ENCODE data around the gene KLK13. TPM values are rescaled to one million over a fixed set of nuclear protein-coding genes. Genes with fewer than 3 reads are reported as not detected.

KLK13 gene
- total RNA-seq, 1 donor from 2014 or later, result 0.56 TPM

DNA sequence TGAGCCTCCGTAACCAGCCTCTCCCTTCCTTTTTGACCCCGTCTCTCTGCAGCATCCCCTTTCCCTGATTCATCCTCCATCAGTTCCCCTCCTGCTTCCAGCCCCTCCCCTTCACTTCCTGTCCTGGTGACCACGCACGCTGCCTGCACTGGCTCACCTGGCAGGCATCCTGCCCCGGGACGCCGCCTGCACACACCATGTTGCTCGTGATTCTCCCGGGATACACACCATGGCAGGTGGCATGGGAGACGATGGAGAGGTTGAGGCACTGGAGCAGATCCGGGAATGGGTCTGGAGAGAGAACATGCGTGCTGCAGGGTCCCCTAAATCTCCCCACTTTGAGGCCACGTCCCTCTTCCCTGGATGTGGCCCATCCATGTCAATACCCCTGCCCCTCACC lies 34.3 kb downstream of the KLK13 start:
- TF ChIP-seq, protein P1, sequence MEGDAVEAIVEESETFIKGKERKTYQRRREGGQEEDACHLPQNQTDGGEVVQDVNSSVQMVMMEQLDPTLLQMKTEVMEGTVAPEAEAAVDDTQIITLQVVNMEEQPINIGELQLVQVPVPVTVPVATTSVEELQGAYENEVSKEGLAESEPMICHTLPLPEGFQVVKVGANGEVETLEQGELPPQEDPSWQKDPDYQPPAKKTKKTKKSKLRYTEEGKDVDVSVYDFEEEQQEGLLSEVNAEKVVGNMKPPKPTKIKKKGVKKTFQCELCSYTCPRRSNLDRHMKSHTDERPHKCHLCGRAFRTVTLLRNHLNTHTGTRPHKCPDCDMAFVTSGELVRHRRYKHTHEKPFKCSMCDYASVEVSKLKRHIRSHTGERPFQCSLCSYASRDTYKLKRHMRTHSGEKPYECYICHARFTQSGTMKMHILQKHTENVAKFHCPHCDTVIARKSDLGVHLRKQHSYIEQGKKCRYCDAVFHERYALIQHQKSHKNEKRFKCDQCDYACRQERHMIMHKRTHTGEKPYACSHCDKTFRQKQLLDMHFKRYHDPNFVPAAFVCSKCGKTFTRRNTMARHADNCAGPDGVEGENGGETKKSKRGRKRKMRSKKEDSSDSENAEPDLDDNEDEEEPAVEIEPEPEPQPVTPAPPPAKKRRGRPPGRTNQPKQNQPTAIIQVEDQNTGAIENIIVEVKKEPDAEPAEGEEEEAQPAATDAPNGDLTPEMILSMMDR (IDR thresholded peaks at IDR 0.05), result no peak
- no peaks in the 10 kb centered on the region for H3K9me3 ChIP-seq
- H3K27ac ChIP-seq, result no peak overlapping the region
- H3K27me3 ChIP-seq (ENCODE audit: low read depth), result peaks cover 69% of the 10 kb centered on the region
- H3K36me3 ChIP-seq, result no peaks in the 10 kb centered on the region
- no peak overlapping the region for H3K4me3 ChIP-seq
- intact Hi-C loops (cut with DNase I), result no loop called here
- no peaks in the 10 kb centered on the region for H3K4me1 ChIP-seq
- ATAC-seq (no peak), DNase-seq (no peak)

DNA sequence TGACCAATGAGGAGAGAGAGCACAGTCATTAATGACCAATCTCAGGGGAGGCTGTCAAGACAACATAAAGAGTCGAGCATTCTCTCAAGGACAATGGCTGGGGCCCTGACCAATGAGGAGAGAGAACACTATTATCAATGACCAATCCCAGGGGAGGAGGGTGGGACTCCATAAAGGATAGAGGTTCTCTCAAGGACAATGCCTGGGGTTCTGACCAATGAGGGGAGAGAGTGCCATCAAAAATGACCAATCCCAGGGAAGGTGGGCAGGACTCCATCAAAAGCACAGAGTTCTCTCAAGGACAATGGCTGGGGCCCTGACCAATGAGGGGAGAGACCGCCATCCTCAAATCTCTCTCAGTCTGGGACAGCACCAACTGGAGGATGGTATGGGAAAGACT lies 35.2 kb downstream of the KLK13 start:
- H3K27me3 ChIP-seq (ENCODE audit: low read depth), result peaks cover 73% of the 10 kb centered on the region
- DNase-seq (no peak), ATAC-seq (no peak)
- no peaks in the 10 kb centered on the region for H3K4me1 ChIP-seq
- no peak overlapping the region for H3K4me3 ChIP-seq
- H3K27ac ChIP-seq, result no peak overlapping the region
- H3K9me3 ChIP-seq, result no peaks in the 10 kb centered on the region
- TF ChIP-seq, protein P1 (IDR thresholded peaks at IDR 0.05), result no peak
- no peaks in the 10 kb centered on the region for H3K36me3 ChIP-seq
- intact Hi-C loops (cut with DNase I), result no loop called here

DNA sequence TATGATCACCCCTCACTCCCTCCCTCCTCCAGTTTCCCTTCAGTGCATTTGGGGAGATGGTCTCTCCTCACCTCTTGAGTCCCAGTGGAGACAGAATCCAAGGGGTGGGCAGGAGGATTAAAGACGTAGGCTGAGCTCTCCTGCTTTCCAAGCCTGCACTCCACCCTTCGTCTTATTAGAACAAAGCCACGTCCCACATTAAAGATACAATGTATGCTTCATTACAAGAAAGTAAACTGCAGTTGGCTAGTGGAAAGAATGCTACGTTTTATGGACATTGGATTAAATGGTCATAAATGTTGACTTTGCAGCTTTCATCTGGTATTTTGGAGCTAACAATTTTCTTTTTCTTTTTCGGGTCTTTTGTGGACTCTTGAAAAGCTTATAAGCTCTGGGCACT lies 37.0 kb downstream of the KLK13 start:
- no peak for ATAC-seq
- H3K27me3 ChIP-seq (ENCODE audit: low read depth), result peaks cover 64% of the 10 kb centered on the region
- DNase-seq, result no peak
- TF ChIP-seq, protein P1 (IDR thresholded peaks at IDR 0.05), result no peak
- no peaks in the 10 kb centered on the region for H3K9me3 ChIP-seq
- H3K27ac ChIP-seq, result no peak overlapping the region
- H3K36me3 ChIP-seq, result no peaks in the 10 kb centered on the region
- no peaks in the 10 kb centered on the region for H3K4me1 ChIP-seq
- no peak overlapping the region for H3K4me3 ChIP-seq
- intact Hi-C loops (cut with DNase I), result no loop called here

DNA sequence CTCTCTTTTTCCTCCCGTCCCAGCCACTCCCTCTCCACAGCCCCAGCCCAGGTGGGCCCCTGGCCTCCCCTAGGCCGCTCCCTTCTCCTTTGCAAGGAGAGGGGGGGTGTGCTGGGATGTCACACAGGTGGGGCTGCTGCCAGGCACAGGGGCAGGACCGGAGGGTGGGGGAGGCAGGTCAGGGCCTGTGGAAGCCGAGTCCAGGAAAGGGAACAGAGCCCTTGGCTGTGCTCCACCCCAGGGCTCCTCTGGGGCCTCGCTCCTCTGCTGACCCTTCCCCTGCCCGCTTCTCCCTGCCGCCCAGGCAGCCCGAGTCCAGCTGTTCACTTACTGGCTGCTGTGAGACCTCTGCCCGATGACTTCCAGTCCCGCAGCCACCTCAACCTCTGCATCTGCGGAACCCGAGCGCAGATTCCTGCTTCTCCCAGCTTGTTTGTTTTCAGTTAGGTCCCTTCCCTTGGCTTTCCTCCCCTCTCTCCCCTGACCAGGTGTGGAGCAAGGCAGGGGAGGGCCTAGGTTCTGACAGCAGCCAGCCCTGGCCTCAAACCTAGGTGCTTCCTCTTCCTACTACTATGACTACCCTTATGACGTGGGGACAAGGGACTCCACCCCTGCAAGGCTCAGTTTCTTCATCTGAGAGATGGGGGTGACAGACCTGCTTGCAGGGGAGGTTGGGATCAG lies 37.6 kb downstream of the KLK13 start:
- no peak for ATAC-seq
- H3K4me1 ChIP-seq, result no peaks in the 10 kb centered on the region
- H3K36me3 ChIP-seq, result no peaks in the 10 kb centered on the region
- H3K9me3 ChIP-seq, result no peaks in the 10 kb centered on the region
- TF ChIP-seq, protein P1 (IDR thresholded peaks at IDR 0.05), result no peak
- no peak for DNase-seq
- H3K4me3 ChIP-seq, result no peak overlapping the region
- intact Hi-C loops (cut with DNase I), result no loop called here
- no peak overlapping the region for H3K27ac ChIP-seq
- peaks cover 67% of the 10 kb centered on the region for H3K27me3 ChIP-seq (ENCODE audit: low read depth)

DNA sequence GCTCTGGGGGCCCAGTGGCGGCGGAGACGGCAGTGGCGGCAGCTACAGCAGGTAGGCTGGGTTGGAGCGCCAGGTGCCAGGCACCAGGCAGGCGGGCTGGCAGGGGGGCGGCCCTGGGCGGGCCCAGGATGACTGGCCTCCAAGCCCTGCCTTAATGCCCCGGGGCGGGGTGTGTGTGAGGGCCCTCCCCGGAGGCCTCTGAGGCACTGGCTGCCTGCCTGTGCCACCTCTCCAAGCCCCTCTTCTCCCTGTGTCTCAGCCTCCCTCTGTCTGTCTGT lies 38.4 kb downstream of the KLK13 start, which contains the start of gene KLK11:
Gene KLK11, minus strand, starts transcription at position 63 of the 278 bp plus-strand sequence. CDS start 985 bp downstream, outside the sequence.
- Histone ChIP-seq H3K27ac (no peak within 1 kb of the TSS), H3K4me3 (no peak within 1 kb of the TSS), H3K36me3 (no peaks in the 10 kb centered on the region), H3K9me3 (no peaks in the 10 kb centered on the region), H3K4me1 (no peaks in the 10 kb centered on the region), H3K27me3 (ENCODE audit: low read depth) (peaks cover 61% of the 10 kb centered on the region)
- intact Hi-C loops (cut with DNase I), result no loop called here
- ATAC-seq, result peak; percentile 64 to 84
- TF ChIP-seq, protein P1 (IDR thresholded peaks at IDR 0.05), result no peak
- DNase-seq, result no peak
